Thymus (tissue), 11 donors: ENCODE results near the gene SEZ6L. TPM values are rescaled to one million over a fixed set of nuclear protein-coding genes. Genes with fewer than 3 reads are reported as not detected.

Source experiments
- DNase-seq, 9 donors: peaks; one replicate each; pipeline ENCODE4 v3.0.0-alpha.2; 2013; ENCODE audit warnings: low spot score in 9 of 9, low read depth in 6 of 9, missing footprints in 1 of 9
- H3K27ac ChIP-seq, 2 donors: one replicate each; pipeline ENCODE4 v1.5.1; 2013; ENCODE audit warnings: control low read depth in 1 of 2, low read depth in 1 of 2, low read length in 1 of 2, mild to moderate bottlenecking in 1 of 2, moderate library complexity in 1 of 2
- H3K27me3 ChIP-seq, 2 donors: one replicate each; pipeline ENCODE4 v1.5.1; 2013; ENCODE audit warnings: low read length in 1 of 2; ENCODE audit not compliant: control insufficient read depth in 2 of 2, insufficient read depth in 1 of 2
- H3K36me3 ChIP-seq, 2 donors: one replicate each; pipeline ENCODE4 v1.5.1; 2013; ENCODE audit warnings: low read length in 1 of 2, mild to moderate bottlenecking in 1 of 2, moderate library complexity in 1 of 2; ENCODE audit not compliant: control insufficient read depth in 2 of 2, insufficient read depth in 2 of 2
- H3K4me1 ChIP-seq, 2 donors: one replicate each; pipeline ENCODE4 v1.5.1; 2013; ENCODE audit warnings: low read length in 2 of 2; ENCODE audit not compliant: control insufficient read depth in 2 of 2, insufficient read depth in 2 of 2
- H3K4me3 ChIP-seq, 2 donors: one replicate each; pipeline ENCODE4 v1.5.1; 2013; ENCODE audit warnings: low read length in 2 of 2, control low read depth in 1 of 2, mild to moderate bottlenecking in 1 of 2
- H3K9me3 ChIP-seq, 2 donors: one replicate each; pipeline ENCODE4 v1.5.1; 2013; ENCODE audit warnings: low read length in 1 of 2, mild to moderate bottlenecking in 1 of 2; ENCODE audit not compliant: control insufficient read depth in 2 of 2, insufficient read depth in 1 of 2
- WGBS: extraction: QIAGEN DNeasy Blood & Tissue Kit; methylation state at CpG from one replicate; pipeline ENCODE4 v1.1.7; 2013; 5-methylcytosine and 5-hydroxymethylcytosine counted together
- polyA plus RNA-seq: library from polyadenylated mRNA; stranded (reverse); fragments of 200-250 nt; gene quantifications from one replicate; pipeline ENCODE4 v1.2.3, GENCODE V29; 2013
- total RNA-seq: library from RNA; stranded (reverse); fragments of 120-200 nt; gene quantifications from one replicate; pipeline ENCODE4 v1.2.4, GENCODE V29; 2013
- donor health status: healthy.

SEZ6L gene
- total and polyA plus RNA-seq, 2 donors: 0.37 to 0.90 TPM

DNA sequence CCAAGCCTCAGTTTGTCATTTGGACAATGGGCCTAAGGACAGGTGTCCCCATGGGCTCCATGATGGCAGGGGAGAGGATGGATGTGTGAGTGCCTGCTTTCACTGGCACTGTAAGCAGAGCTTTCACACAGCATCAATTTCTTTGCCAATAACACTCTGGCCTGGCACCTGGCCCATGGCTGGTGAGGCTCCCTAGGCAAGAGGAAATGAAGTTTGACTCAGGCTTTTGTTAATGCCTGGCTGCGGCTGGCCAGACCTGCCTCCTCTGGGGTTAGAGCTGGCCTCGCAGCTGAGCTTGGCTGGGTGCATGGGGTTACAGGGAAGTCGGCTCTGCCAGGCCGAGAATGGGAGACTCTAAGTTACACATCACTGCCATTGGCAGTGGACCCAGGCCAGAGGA, 30.0 kb upstream of the SEZ6L start:
- WGBS: 75% methylated on average over 4 of the region's 4 CpGs
- H3K27ac ChIP-seq: no peak overlapping the region
- no peaks in the 10 kb centered on the region for H3K27me3 ChIP-seq
- H3K4me3 ChIP-seq: no peak overlapping the region
- no peak for DNase-seq
- H3K36me3 ChIP-seq: no peaks in the 10 kb centered on the region
- no peaks in the 10 kb centered on the region for H3K4me1 ChIP-seq
- no peaks in the 10 kb centered on the region for H3K9me3 ChIP-seq

DNA sequence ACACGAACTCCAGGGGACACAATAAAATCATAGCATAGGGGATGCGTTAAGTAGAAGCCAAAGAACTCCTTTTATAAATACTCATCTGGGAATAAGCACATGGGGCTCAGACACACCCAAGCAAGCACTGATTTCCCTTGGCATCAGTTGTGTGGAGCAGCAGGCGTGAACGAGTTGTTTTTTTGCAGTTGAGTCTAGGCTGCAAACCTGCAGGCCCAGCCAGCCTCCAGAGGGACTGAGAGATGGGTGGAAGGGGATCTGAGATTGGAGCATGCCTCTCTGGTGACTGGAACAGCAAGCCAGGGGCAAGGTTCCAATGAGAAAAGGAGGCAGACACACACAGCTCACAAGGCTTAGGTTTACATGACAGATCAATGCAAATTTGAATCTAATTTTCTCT, 27.4 kb upstream of the SEZ6L start:
- DNase-seq: no peak
- H3K27me3 ChIP-seq: no peaks in the 10 kb centered on the region
- WGBS: 90% methylated on average over 4 of the region's 4 CpGs
- no peak overlapping the region for H3K27ac ChIP-seq
- no peaks in the 10 kb centered on the region for H3K36me3 ChIP-seq
- H3K4me3 ChIP-seq: no peak overlapping the region
- no peaks in the 10 kb centered on the region for H3K4me1 ChIP-seq
- H3K9me3 ChIP-seq: no peaks in the 10 kb centered on the region

DNA sequence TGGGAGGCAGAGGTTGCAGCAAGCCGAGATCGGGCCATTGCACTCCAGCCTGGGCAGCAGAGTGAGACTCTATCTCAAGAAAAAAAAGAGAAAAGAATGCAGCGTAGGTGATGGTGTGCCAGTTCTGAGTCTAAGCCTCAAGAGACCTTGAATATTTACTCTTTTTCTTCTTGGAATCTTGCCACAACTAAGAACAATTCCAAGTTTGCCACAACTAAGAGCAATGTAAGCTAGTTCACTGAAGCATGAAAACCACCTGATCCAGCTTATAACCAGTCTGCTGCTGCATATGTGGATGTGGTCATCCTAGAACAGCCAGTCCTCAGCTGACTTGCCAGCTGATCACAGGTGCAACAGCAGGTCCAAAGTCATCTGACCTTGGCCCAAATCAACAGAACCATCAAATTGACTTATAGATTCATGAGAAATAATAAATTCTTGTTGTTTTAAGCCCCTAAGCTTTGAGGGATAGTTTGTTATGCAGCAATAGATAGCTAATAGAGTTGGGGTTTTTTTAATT, 25.4 kb upstream of the SEZ6L start:
- no peak for DNase-seq
- Histone ChIP-seq H3K4me3 (no peak overlapping the region), H3K4me1 (no peaks in the 10 kb centered on the region), H3K36me3 (no peaks in the 10 kb centered on the region), H3K27ac (no peak overlapping the region), H3K27me3 (no peaks in the 10 kb centered on the region), H3K9me3 (no peaks in the 10 kb centered on the region)
- 98% methylated on average over 3 of the region's 3 CpGs for WGBS

DNA sequence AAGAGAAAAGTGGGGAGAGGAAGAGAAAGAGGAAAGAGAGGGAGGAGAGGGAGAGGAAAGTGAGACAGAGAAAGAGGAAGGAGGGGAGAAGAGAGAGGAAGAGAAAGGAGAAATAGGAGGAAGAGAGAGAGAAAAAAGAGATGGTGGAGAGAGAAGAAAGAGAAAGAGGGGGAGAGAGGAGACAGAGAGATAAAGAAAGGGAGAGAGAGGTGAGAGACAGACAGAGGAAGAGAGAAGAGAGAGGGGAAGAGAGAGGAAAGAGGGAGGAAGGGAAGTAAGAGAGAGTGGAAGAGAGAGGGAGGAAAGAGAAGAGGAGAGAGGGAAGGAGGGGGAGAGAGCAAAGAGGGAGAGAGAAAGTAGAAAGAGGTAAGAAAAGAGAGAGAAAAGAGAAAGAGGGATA, 9.4 kb upstream of the SEZ6L start:
- peaks cover 0 to 2% of the 10 kb centered on the region in 2 donors for H3K27me3 ChIP-seq
- H3K36me3 ChIP-seq: no peaks in the 10 kb centered on the region
- no peak overlapping the region for H3K4me3 ChIP-seq
- H3K9me3 ChIP-seq: no peaks in the 10 kb centered on the region
- H3K27ac ChIP-seq: no peak overlapping the region
- no peaks in the 10 kb centered on the region for H3K4me1 ChIP-seq
- no peak for DNase-seq

DNA sequence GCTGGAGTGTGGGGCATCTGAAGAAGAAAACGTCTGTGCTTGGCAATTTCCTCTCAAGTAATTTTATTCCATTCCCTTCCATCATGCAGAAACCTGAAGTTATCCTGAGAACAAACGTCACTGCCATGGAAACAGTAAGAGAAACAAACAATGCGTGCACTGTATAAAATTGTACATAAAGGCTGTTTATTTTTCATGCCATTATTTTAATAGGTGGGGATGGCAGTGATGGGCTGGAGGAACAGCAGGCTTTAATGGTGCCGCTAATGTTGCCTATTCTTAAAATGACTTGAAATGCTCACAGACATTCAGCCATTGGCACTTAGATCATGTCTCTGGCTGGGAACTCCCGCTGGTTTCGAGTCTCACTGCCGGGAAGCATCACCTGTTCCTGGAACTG, 7.5 kb upstream of the SEZ6L start:
- no peak overlapping the region for H3K27ac ChIP-seq
- no peaks in the 10 kb centered on the region for H3K4me1 ChIP-seq
- H3K4me3 ChIP-seq: no peak overlapping the region
- 76% methylated on average over 7 of the region's 7 CpGs for WGBS
- H3K27me3 ChIP-seq: peaks cover 0 to 4% of the 10 kb centered on the region in 2 donors
- no peak for DNase-seq
- no peaks in the 10 kb centered on the region for H3K9me3 ChIP-seq
- no peaks in the 10 kb centered on the region for H3K36me3 ChIP-seq

DNA sequence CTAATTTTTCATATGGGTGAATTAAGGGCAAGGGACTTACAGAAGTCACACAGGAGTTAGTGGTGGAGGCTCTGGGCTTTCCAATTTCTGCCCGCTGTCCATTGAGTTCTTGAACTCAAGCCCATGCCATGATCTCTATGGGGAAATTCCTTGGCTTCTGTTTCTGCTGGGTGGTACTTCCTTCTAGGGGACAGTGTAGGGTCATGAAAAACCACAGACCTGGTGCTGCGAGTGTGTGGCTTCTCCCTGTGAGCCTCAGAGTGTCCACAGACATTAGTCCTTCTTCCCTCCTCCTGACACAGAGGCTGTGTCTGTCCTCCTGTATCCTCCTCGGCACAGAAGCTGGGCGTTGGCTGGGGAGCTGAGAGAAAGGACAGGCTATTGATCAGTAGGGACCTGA, 6.3 kb upstream of the SEZ6L start:
- H3K27me3 ChIP-seq: peaks cover 6 to 9% of the 10 kb centered on the region in 2 donors
- no peaks in the 10 kb centered on the region for H3K36me3 ChIP-seq
- H3K4me3 ChIP-seq: no peak overlapping the region
- H3K27ac ChIP-seq: no peak overlapping the region
- no peak for DNase-seq
- 66% methylated on average over 4 of the region's 4 CpGs for WGBS
- no peaks in the 10 kb centered on the region for H3K9me3 ChIP-seq
- no peaks in the 10 kb centered on the region for H3K4me1 ChIP-seq

DNA sequence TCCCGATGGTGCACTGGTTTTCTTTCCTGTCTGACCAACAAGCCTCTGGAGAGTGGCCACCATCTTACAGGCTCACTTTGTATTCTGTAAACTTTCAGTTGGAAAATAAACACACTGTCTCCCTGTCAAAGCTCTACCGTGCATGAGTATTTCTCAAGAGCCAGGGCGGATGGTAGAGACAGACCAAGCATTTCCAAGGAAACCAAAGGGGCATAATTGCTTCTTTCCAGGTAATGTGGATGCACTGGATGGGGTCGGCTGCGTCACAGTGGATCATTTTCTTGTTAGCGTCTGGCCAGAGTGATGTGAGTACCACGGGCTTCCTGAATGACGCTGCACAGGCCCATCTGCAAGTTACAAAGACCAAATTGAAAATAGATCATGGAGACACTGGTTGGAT, 5.1 kb upstream of the SEZ6L start:
- Histone ChIP-seq H3K4me1 (no peaks in the 10 kb centered on the region), H3K4me3 (no peak overlapping the region), H3K27me3 (peaks cover 17 to 21% of the 10 kb centered on the region in 2 donors), H3K9me3 (no peaks in the 10 kb centered on the region), H3K36me3 (no peaks in the 10 kb centered on the region), H3K27ac (no peak overlapping the region)
- no peak for DNase-seq
- WGBS: 88% methylated on average over 8 of the region's 8 CpGs

DNA sequence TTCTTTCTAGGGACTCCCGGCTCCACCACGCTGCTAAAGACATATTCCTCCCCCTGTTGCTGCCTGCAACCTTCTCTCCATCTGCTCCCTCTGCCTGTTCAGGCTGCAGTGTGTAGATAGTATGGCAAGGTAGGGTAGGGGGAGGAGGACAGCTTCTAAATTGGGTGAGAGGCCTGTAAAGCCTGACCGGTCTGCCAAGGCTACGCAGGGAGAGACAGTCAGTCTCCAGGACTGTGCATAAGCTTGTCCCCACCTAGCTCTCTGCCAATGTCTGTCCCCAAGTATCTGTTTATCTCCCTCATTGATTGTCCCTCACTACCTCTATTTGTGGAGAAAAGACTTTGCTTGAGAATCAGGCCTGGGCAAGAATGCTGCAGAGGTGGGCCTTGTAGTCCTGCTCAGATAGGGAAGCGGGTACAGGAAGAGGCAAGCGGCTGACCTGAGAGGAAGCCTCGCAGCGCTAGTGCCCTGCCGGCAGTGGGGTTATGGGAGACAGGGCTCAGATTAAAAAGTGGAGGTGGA, 871 bp upstream of the SEZ6L start:
- DNase-seq: no peak
- no peaks in the 10 kb centered on the region for H3K36me3 ChIP-seq
- H3K27ac ChIP-seq: no peak overlapping the region
- H3K9me3 ChIP-seq: no peaks in the 10 kb centered on the region
- H3K4me1 ChIP-seq: no peaks in the 10 kb centered on the region
- H3K4me3 ChIP-seq: no peak overlapping the region
- WGBS: 51% methylated on average over 9 of the region's 9 CpGs
- H3K27me3 ChIP-seq: peaks cover 47% of the 10 kb centered on the region in 2 donors

DNA sequence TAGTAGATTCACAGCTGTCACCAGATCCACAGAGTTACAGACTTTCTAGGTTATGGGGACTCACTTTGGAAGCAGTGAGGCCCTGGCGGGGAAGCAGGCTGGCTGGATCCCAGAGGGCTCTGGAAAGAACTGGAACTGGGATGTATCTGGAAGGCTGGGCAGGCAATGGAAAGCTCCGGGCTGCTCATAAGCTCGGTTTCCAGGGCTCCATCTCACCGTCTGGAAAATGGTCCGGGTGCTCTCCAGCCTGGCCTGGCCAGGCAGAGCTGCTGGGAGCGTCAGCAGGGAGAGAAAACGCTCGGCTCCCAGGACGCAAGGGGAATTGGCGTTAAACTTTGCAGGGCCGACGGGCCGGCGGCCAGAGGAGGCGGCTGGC, 335 bp upstream of the SEZ6L start:
- H3K4me1 ChIP-seq: no peaks in the 10 kb centered on the region
- no peaks in the 10 kb centered on the region for H3K36me3 ChIP-seq
- WGBS: 9% methylated on average over 15 of the region's 15 CpGs
- H3K27me3 ChIP-seq: peaks cover 47% of the 10 kb centered on the region in 2 donors
- H3K27ac ChIP-seq: no peak overlapping the region
- H3K9me3 ChIP-seq: no peaks in the 10 kb centered on the region
- DNase-seq: no peak
- no peak overlapping the region for H3K4me3 ChIP-seq

DNA sequence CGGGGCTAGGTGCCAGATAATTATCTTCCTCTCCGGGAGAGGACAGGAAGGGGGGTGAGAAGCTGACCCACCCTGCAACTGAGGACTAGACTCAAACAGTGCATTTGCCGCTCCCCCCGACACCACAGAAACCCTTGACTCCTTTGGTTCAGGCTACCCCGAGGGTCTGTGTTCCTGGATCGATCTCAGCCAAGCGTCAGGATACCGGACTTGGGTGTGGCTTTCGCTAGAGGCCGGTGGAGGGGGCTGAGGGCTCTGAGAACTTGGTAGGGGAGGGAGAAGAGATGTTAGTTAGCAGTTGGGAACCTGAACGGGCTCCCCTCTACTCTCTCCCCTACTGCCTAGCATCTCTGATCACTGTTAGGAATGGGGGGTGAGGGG, 840 bp downstream of the SEZ6L start:
- Histone ChIP-seq H3K27ac (no peak overlapping the region), H3K9me3 (no peaks in the 10 kb centered on the region), H3K36me3 (no peaks in the 10 kb centered on the region), H3K4me1 (no peaks in the 10 kb centered on the region), H3K27me3 (peaks cover 47% of the 10 kb centered on the region in 2 donors), H3K4me3 (no peak overlapping the region)
- 3% methylated on average over 11 of the region's 11 CpGs for WGBS
- no peak for DNase-seq
